A549 (cell line): Measurements from ENCODE around the gene TAF6L. TPM values are rescaled to one million over a fixed set of nuclear protein-coding genes. Genes with fewer than 3 reads are reported as not detected.

Experiments used
- ATAC-seq, 2 experiments: fragments of 200-7000 bp in 1 of 2; fragments of >200 bp in 1 of 2; cut with Nextera tagmentation in 1 of 2; cut with Tn5 transposase in 1 of 2; 3 replicates each; pipeline versions ENCODE4 v1.8.0 to v1.9.1; 2018 to 2020; ENCODE audit warnings: mild to moderate bottlenecking in 1 of 2, moderate library complexity in 1 of 2
- CTCF ChIA-PET: fragments of 300-600 bp; sonication (Branson Sonifier 250); formaldehyde crosslinking; extraction: SDS; loops from one replicate; lab custom pipeline; 2021; ENCODE audit warnings: antibody characterized with exemption, inconsistent platforms; lab: Yijun Ruan, JAX
- POLR2A ChIA-PET: fragments of 350-600 bp; formaldehyde crosslinking; extraction: SDS; loops from one replicate; lab custom pipeline; 2021; ENCODE audit warnings: antibody characterized with exemption, inconsistent platforms; lab: Yijun Ruan, JAX
- DNase-seq, 2 experiments: peaks; one replicate each; pipeline versions ENCODE4 v3.0.0 to v3.0.0-alpha.2; 2011 to 2016; ENCODE audit warnings: low read depth in 1 of 2, low spot score in 1 of 2
- FAIRE-seq: peaks from 2 replicates; lab custom pipeline; 2011; peaks lifted over from hg19 to GRCh38; lab: Jason Lieb, UNC
- H3K27ac ChIP-seq, 2 experiments: fragments of >200 bp; sonication (Bioruptor Twin); formaldehyde crosslinking; 3 replicates each; pipeline ENCODE4 v1.5.1; 2016 to 2017
- H3K4me1 ChIP-seq: fragments of >200 bp; sonication (Bioruptor Twin); formaldehyde crosslinking; 3 replicates; pipeline ENCODE4 v1.6.1; 2016
- H3K4me2 ChIP-seq: fragments of >200 bp; sonication (Bioruptor Twin); formaldehyde crosslinking; 3 replicates; pipeline ENCODE4 v1.6.1; 2016
- H3K4me3 ChIP-seq: fragments of >200 bp; sonication (Bioruptor Twin); formaldehyde crosslinking; 3 replicates; pipeline ENCODE4 v1.5.1; 2016
- H3K9me3 ChIP-seq: fragments of >200 bp; sonication (Bioruptor Twin); formaldehyde crosslinking; 3 replicates; pipeline ENCODE4 v1.6.1; 2016
- CBX2 ChIP-seq: fragments of 200-600 bp; sonication (generic); IDR thresholded peaks from 2 replicates; pipeline ENCODE4 v1.6.1; 2016; ENCODE audit warnings: low read depth, mild to moderate bottlenecking, borderline replicate concordance
- CBX8 ChIP-seq: fragments of 200-600 bp; sonication (generic); IDR thresholded peaks from 2 replicates; pipeline ENCODE4 v1.6.1; 2016
- CHD2 ChIP-seq: fragments of 150-350 bp; IDR thresholded peaks from 2 replicates; pipeline ENCODE4 v1.6.1; 2014; ENCODE audit warnings: low read length; ENCODE audit not compliant: partially characterized antibody
- ELK1 ChIP-seq: fragments of 150-350 bp; IDR thresholded peaks from 2 replicates; pipeline ENCODE4 v1.6.1; 2014; ENCODE audit warnings: low read depth, mild to moderate bottlenecking, low read length
- ESRRA ChIP-seq: fragments of 150-350 bp; IDR thresholded peaks from 2 replicates; pipeline ENCODE4 v1.6.1; 2014; ENCODE audit warnings: mild to moderate bottlenecking, low read length, borderline replicate concordance
- FOSL2 ChIP-seq, 2 experiments: fragments of 450-650 bp in 1 of 2; fragments of >200 bp in 1 of 2; sonication (Bioruptor Twin) in 1 of 2; formaldehyde crosslinking; IDR thresholded peaks; 2 replicates each; pipeline versions ENCODE4 v1.5.0 to v1.6.1; 2016 to 2020; ENCODE audit warnings: mild to moderate bottlenecking in 1 of 2, moderate library complexity in 1 of 2
- HEYL ChIP-seq: fragments of 250-450 bp; sonication (Bioruptor Pico); IDR thresholded peaks from 2 replicates; pipeline ENCODE4 v1.8.0; 2021; ENCODE audit warnings: mild to moderate bottlenecking, moderate library complexity
- HMGXB4 ChIP-seq: fragments of 250-450 bp; sonication (Bioruptor Pico); IDR thresholded peaks from 2 replicates; pipeline ENCODE4 v1.5.0; 2021; ENCODE audit warnings: mild to moderate bottlenecking, moderate library complexity, borderline replicate concordance
- HOXA7 ChIP-seq: fragments of 250-450 bp; sonication (Bioruptor Pico); IDR thresholded peaks from 2 replicates; pipeline ENCODE4 v1.5.0; 2020; ENCODE audit warnings: mild to moderate bottlenecking, moderate library complexity
- KDM5A ChIP-seq: fragments of 200-600 bp; sonication (generic); IDR thresholded peaks from 2 replicates; pipeline ENCODE4 v1.6.1; 2016; ENCODE audit warnings: antibody characterized with exemption, mild to moderate bottlenecking
- NPAS2 ChIP-seq: fragments of 250-450 bp; sonication (Bioruptor Pico); IDR thresholded peaks from 2 replicates; pipeline ENCODE4 v1.8.0; 2022; ENCODE audit warnings: mild to moderate bottlenecking, moderate library complexity, borderline replicate concordance
- POLR2A ChIP-seq: IDR thresholded peaks from 2 replicates; pipeline ENCODE4 v1.6.1; 2012; ENCODE audit warnings: mild to moderate bottlenecking, low read length
- RAD21 ChIP-seq, 2 experiments: fragments of >200 bp in 1 of 2; sonication (Bioruptor Twin) in 1 of 2; formaldehyde crosslinking in 1 of 2; IDR thresholded peaks in 1 of 2; conservative IDR thresholded peaks in 1 of 2; 2 replicates in 1 of 2; 3 replicates in 1 of 2; pipeline ENCODE4 v1.6.1; 2012 to 2018; ENCODE audit warnings: inconsistent platforms in 1 of 2
- RARB ChIP-seq: fragments of 250-450 bp; sonication (Bioruptor Pico); IDR thresholded peaks from 2 replicates; pipeline ENCODE4 v1.8.0; 2021; ENCODE audit warnings: mild to moderate bottlenecking, moderate library complexity
- RCOR1 ChIP-seq: fragments of 150-350 bp; IDR thresholded peaks from 2 replicates; pipeline ENCODE4 v1.6.1; 2014; ENCODE audit warnings: antibody characterized with exemption, low read length, low read depth
- RNF2 ChIP-seq: fragments of 200-600 bp; sonication (generic); IDR thresholded peaks from 2 replicates; pipeline ENCODE4 v1.6.1; 2016; ENCODE audit warnings: low read depth, mild to moderate bottlenecking, antibody characterized with exemption, moderate library complexity, borderline replicate concordance
- SMC3 ChIP-seq: fragments of >200 bp; sonication (Bioruptor Twin); formaldehyde crosslinking; IDR thresholded peaks from 3 replicates; pipeline ENCODE4 v1.6.1; 2018; ENCODE audit warnings: inconsistent platforms
- TP53 ChIP-seq: fragments of 250-450 bp; sonication (Bioruptor Pico); IDR thresholded peaks from 2 replicates; pipeline ENCODE4 v1.5.0; 2021; ENCODE audit warnings: mild to moderate bottlenecking, moderate library complexity
- ZNF302 ChIP-seq: fragments of 250-450 bp; sonication (Bioruptor Pico); IDR thresholded peaks from 2 replicates; pipeline ENCODE4 v1.9.0; 2021; ENCODE audit warnings: inconsistent platforms, mild to moderate bottlenecking, moderate library complexity
- WGBS: methylation state at CpG from one replicate; pipeline ENCODE4 v1.1.6; 2017; ENCODE audit errors: missing lambda C conversion rate; 5-methylcytosine and 5-hydroxymethylcytosine counted together
- polyA plus RNA-seq, 4 experiments: library from polyadenylated mRNA; depleted of rRNA in 3 of 4; stranded (reverse); fragments of >200 nt; fragmentation: RNase III in 1 of 4; extraction: RNeasy Plus Mini Kit Qiagen cat#74134 plus additional on column Dnase treatment in 1 of 4; gene quantifications; 2 replicates in 3 of 4; 3 replicates in 1 of 4; pipeline ENCODE4 v1.2.3, GENCODE V29; 2011 to 2017
- TF ChIP-seq, protein P1 (sequence below): fragments of 200-600 bp; sonication (generic); IDR thresholded peaks from 2 replicates; pipeline ENCODE4 v1.6.1; 2016; ENCODE audit warnings: antibody characterized with exemption, mild to moderate bottlenecking, moderate library complexity
- TF ChIP-seq, protein P2 (sequence below): fragments of >200 bp; sonication (Bioruptor Twin); formaldehyde crosslinking; IDR thresholded peaks from 2 replicates; pipeline ENCODE4 v1.6.1; 2016

The TAF6L gene
- polyA plus RNA-seq, 2 of the 4 experiments (the other 2 are of a cell fraction) = 14.0 to 22.7 TPM

GRCh38 chr11:62726156-62726914, 44.9 kb upstream of the TAF6L start:
- Histone ChIP-seq H3K4me1 (peaks cover 21% of the 10 kb centered on the region), H3K4me3 (peak overlapping the region; percentile 78)
- CTCF ChIA-PET = interaction anchor here (1.1 to 3.1 kb wide), 7 partner anchors 15 to 59 kb away, joined by 3 to 15 read pairs (median 4); partner anchors contain the start of genes BSCL2 and GNG3
- TF ChIP-seq CHD2 (no peak), RNF2 (no peak), HEYL (no peak), RARB (CRISPR knock-in tag) (no peak), RCOR1 (no peak), CBX8 (no peak), HOXA7 (CRISPR knock-in tag) (no peak)
- TF ChIP-seq, all 56 proteins: peak for 0
- POLR2A ChIA-PET = interaction anchor here (0.6 to 3.8 kb wide), 24 partner anchors 11 to 172 kb away, joined by 3 to 96 read pairs (median 10); partner anchors contain the start of genes B3GAT3, BSCL2, C11orf98 and CSKMT
- peak overlapping the region; percentile 92 for H3K4me2 ChIP-seq
- no peak for DNase-seq
- no peak for FAIRE-seq
- H3K9me3 ChIP-seq = no peaks in the 10 kb centered on the region
- WGBS = 2% methylated on average over 51 of the region's 51 CpGs
- ATAC-seq = no peak
- peak overlapping the region; percentile 97 for H3K27ac ChIP-seq

GRCh38 chr11:62726915-62727164, 44.4 kb upstream of the TAF6L start:
- ATAC-seq = no peak; a peak in 1 of 6 replicates
- ChIA-PET CTCF (interaction anchor here (0.9 to 3.1 kb wide), 10 partner anchors 15 to 138 kb away, joined by 3 to 15 read pairs (median 4); partner anchors contain the start of genes BSCL2, GNG3 and ZBTB3), POLR2A (interaction anchor here (0.5 to 3.8 kb wide), 35 partner anchors 8 to 332 kb away, joined by 3 to 96 read pairs (median 7); partner anchors contain the start of genes B3GAT3, BSCL2, C11orf98 and CSKMT)
- Histone ChIP-seq H3K4me1 (peaks cover 21% of the 10 kb centered on the region), H3K4me2 (peak overlapping the region; percentile 92), H3K4me3 (peak overlapping the region; percentile 78), H3K27ac (peak overlapping the region; percentile 97), H3K9me3 (no peaks in the 10 kb centered on the region)
- FAIRE-seq = no peak
- 0% methylated on average over 14 of the region's 37 CpGs for WGBS
- TF ChIP-seq, protein P1, sequence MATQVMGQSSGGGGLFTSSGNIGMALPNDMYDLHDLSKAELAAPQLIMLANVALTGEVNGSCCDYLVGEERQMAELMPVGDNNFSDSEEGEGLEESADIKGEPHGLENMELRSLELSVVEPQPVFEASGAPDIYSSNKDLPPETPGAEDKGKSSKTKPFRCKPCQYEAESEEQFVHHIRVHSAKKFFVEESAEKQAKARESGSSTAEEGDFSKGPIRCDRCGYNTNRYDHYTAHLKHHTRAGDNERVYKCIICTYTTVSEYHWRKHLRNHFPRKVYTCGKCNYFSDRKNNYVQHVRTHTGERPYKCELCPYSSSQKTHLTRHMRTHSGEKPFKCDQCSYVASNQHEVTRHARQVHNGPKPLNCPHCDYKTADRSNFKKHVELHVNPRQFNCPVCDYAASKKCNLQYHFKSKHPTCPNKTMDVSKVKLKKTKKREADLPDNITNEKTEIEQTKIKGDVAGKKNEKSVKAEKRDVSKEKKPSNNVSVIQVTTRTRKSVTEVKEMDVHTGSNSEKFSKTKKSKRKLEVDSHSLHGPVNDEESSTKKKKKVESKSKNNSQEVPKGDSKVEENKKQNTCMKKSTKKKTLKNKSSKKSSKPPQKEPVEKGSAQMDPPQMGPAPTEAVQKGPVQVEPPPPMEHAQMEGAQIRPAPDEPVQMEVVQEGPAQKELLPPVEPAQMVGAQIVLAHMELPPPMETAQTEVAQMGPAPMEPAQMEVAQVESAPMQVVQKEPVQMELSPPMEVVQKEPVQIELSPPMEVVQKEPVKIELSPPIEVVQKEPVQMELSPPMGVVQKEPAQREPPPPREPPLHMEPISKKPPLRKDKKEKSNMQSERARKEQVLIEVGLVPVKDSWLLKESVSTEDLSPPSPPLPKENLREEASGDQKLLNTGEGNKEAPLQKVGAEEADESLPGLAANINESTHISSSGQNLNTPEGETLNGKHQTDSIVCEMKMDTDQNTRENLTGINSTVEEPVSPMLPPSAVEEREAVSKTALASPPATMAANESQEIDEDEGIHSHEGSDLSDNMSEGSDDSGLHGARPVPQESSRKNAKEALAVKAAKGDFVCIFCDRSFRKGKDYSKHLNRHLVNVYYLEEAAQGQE = no peak
- TF ChIP-seq TP53 (CRISPR knock-in tag) (no peak), ZNF302 (CRISPR knock-in tag) (no peak), ESRRA (no peak), NPAS2 (CRISPR knock-in tag) (no peak), CBX2 (no peak), FOSL2 (IDR thresholded peaks at IDR 0.05) (no peak), FOSL2 (CRISPR knock-in tag; IDR thresholded peaks at IDR 0.05) (no peak), KDM5A (no peak), HMGXB4 (CRISPR knock-in tag) (no peak), POLR2A (no peak), SMC3 (no peak), ELK1 (no peak), RAD21 (conservative IDR thresholded peaks at IDR 0.05 in 1 of 2, IDR thresholded peaks at IDR 0.05 in 1 of 2) (no peak)
- TF ChIP-seq, protein P2, sequence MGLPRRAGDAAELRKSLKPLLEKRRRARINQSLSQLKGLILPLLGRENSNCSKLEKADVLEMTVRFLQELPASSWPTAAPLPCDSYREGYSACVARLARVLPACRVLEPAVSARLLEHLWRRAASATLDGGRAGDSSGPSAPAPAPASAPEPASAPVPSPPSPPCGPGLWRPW = no peak
- no peak for DNase-seq
